ENCODE results near the gene ERC1.

GRCh38 chr12:1201886-1202285, 210.9 kb downstream of the ERC1 start:
- TF ChIP-seq CTCF (IDR thresholded peaks at IDR 0.05 in 2 of 3, conservative IDR thresholded peaks at IDR 0.05 in 1 of 3; ENCODE audit: insufficient read depth in 2 of 3, low read depth in 1 of 3, low read length in 3 of 3) (no peak), ATF2 (CRISPR knock-in tag; IDR thresholded peaks at IDR 0.05) (no peak), MAX (CRISPR knock-in tag; IDR thresholded peaks at IDR 0.05) (no peak), SPI1 (IDR thresholded peaks at IDR 0.05; ENCODE audit: borderline replicate concordance, low read depth, low read length) (no peak), SP2 (IDR thresholded peaks at IDR 0.05; ENCODE audit: extremely low read depth, low read depth, low read length, poor library complexity, severe bottlenecking) (no peak), HNRNPL (IDR thresholded peaks at IDR 0.05; ENCODE audit: low read depth, low read length) (no peak), BRD9 (IDR thresholded peaks at IDR 0.05; ENCODE audit: low read depth, partially characterized antibody) (no peak), ZBTB33 (CRISPR knock-in tag; IDR thresholded peaks at IDR 0.05) (no peak), E2F1 (CRISPR knock-in tag; IDR thresholded peaks at IDR 0.05) (no peak), FOXK2 (conservative IDR thresholded peaks at IDR 0.05 in 1 of 2, IDR thresholded peaks at IDR 0.05 in 1 of 2; ENCODE audit: low read depth in 2 of 2) (no peak), FOXJ3 (CRISPR knock-in tag; IDR thresholded peaks at IDR 0.05) (no peak), ZNF316 (IDR thresholded peaks at IDR 0.05) (no peak), ZBTB43 (CRISPR knock-in tag; IDR thresholded peaks at IDR 0.05) (no peak)

Measured in K562 (cell line).